GM23338 (cell line): ENCODE results near the gene GAB1.

Source experiments
- CREB1 ChIP-seq: fragments of 250-450 bp; sonication (Bioruptor Pico); IDR thresholded peaks from 2 replicates; pipeline ENCODE4 v1.5.0; 2020; ENCODE audit warnings: low read depth, mild to moderate bottlenecking, moderate library complexity
- EZH2 ChIP-seq: fragments of 200-600 bp; sonication (generic); IDR thresholded peaks from one replicate; pipeline ENCODE4 v1.8.0; 2017; ENCODE audit warnings: antibody characterized with exemption, mild to moderate bottlenecking, low read depth; ENCODE audit not compliant: unreplicated experiment
- EZH2phosphoT487 ChIP-seq: fragments of 200-600 bp; sonication (generic); IDR thresholded peaks from one replicate; pipeline ENCODE4 v1.8.1; 2018; ENCODE audit warnings: antibody characterized with exemption; ENCODE audit not compliant: unreplicated experiment
- JUNB ChIP-seq: IDR thresholded peaks from one replicate; pipeline ENCODE4 v1.6.1; 2016; ENCODE audit warnings: antibody characterized with exemption; ENCODE audit not compliant: unreplicated experiment
- NANOG ChIP-seq: IDR thresholded peaks from 2 replicates; pipeline ENCODE4 v1.6.1; 2016; ENCODE audit warnings: antibody characterized with exemption, borderline replicate concordance
- POLR2AphosphoS5 ChIP-seq: IDR thresholded peaks from 2 replicates; pipeline ENCODE4 v1.6.1; 2016; ENCODE audit warnings: antibody characterized with exemption, low read depth
- STAT1 ChIP-seq: IDR thresholded peaks from one replicate; pipeline ENCODE4 v1.6.1; 2016; ENCODE audit warnings: antibody characterized with exemption; ENCODE audit not compliant: unreplicated experiment
- TF ChIP-seq, protein P1 (sequence below), 2 experiments: fragments of 200-600 bp in 1 of 2; sonication (generic) in 1 of 2; conservative IDR thresholded peaks; 2 replicates each; pipeline versions ENCODE4 v1.5.1 to v1.6.1; 2016 to 2017; ENCODE audit warnings: antibody characterized with exemption in 2 of 2, low read depth in 2 of 2, mild to moderate bottlenecking in 2 of 2, moderate library complexity in 1 of 2
- TF ChIP-seq, protein P2 (sequence below): IDR thresholded peaks from one replicate; pipeline ENCODE4 v1.6.1; 2018; ENCODE audit warnings: antibody characterized with exemption; ENCODE audit not compliant: unreplicated experiment

DNA sequence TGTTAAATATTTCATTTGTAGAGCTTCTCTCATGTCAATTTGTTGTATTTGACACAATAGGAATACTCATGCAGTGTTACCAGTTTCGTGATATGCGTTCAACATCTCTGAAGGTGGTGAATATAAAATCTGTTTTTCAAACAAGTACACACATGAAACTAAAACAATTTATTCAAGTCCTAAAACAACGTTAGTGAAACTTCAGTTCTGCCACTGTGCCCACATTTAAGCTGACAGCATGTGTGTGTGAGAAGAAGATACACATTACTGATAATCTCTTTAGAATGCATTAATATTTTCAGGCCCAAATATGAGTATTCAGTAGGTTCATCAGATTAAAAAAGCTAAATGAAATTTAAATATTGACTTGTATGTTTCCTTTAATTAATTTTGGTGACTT is 21.7 kb downstream of the GAB1 start:
- TF ChIP-seq, protein P1, sequence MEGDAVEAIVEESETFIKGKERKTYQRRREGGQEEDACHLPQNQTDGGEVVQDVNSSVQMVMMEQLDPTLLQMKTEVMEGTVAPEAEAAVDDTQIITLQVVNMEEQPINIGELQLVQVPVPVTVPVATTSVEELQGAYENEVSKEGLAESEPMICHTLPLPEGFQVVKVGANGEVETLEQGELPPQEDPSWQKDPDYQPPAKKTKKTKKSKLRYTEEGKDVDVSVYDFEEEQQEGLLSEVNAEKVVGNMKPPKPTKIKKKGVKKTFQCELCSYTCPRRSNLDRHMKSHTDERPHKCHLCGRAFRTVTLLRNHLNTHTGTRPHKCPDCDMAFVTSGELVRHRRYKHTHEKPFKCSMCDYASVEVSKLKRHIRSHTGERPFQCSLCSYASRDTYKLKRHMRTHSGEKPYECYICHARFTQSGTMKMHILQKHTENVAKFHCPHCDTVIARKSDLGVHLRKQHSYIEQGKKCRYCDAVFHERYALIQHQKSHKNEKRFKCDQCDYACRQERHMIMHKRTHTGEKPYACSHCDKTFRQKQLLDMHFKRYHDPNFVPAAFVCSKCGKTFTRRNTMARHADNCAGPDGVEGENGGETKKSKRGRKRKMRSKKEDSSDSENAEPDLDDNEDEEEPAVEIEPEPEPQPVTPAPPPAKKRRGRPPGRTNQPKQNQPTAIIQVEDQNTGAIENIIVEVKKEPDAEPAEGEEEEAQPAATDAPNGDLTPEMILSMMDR (conservative IDR thresholded peaks at IDR 0.05; ENCODE audit: low read depth in 2 of 2) = no peak
- TF ChIP-seq EZH2 = no peak
- no peak for TF ChIP-seq CREB1 (CRISPR knock-in tag)
- TF ChIP-seq JUNB = no peak
- TF ChIP-seq NANOG = no peak
- no peak for TF ChIP-seq EZH2phosphoT487
- TF ChIP-seq POLR2AphosphoS5 = no peak
- TF ChIP-seq, protein P2, sequence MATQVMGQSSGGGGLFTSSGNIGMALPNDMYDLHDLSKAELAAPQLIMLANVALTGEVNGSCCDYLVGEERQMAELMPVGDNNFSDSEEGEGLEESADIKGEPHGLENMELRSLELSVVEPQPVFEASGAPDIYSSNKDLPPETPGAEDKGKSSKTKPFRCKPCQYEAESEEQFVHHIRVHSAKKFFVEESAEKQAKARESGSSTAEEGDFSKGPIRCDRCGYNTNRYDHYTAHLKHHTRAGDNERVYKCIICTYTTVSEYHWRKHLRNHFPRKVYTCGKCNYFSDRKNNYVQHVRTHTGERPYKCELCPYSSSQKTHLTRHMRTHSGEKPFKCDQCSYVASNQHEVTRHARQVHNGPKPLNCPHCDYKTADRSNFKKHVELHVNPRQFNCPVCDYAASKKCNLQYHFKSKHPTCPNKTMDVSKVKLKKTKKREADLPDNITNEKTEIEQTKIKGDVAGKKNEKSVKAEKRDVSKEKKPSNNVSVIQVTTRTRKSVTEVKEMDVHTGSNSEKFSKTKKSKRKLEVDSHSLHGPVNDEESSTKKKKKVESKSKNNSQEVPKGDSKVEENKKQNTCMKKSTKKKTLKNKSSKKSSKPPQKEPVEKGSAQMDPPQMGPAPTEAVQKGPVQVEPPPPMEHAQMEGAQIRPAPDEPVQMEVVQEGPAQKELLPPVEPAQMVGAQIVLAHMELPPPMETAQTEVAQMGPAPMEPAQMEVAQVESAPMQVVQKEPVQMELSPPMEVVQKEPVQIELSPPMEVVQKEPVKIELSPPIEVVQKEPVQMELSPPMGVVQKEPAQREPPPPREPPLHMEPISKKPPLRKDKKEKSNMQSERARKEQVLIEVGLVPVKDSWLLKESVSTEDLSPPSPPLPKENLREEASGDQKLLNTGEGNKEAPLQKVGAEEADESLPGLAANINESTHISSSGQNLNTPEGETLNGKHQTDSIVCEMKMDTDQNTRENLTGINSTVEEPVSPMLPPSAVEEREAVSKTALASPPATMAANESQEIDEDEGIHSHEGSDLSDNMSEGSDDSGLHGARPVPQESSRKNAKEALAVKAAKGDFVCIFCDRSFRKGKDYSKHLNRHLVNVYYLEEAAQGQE = no peak
- TF ChIP-seq STAT1 = no peak
